A172 (cell line): Measurements from ENCODE around the gene CCT3. TPM values are rescaled to one million over a fixed set of nuclear protein-coding genes. Genes with fewer than 3 reads are reported as not detected.

Experiments
- DNase-seq: peaks from one replicate; pipeline ENCODE4 v3.0.0-alpha.2; 2015; ENCODE audit warnings: low spot score
- total RNA-seq: library from RNA; depleted of rRNA; stranded (reverse); fragments of >200 nt; shearing (Covaris generic); gene quantifications from 2 replicates; pipeline ENCODE4 v1.2.3, GENCODE V29; 2014

CCT3 gene
- total RNA-seq, 1 experiment from 2014 or later, result 1,191 TPM

DNA sequence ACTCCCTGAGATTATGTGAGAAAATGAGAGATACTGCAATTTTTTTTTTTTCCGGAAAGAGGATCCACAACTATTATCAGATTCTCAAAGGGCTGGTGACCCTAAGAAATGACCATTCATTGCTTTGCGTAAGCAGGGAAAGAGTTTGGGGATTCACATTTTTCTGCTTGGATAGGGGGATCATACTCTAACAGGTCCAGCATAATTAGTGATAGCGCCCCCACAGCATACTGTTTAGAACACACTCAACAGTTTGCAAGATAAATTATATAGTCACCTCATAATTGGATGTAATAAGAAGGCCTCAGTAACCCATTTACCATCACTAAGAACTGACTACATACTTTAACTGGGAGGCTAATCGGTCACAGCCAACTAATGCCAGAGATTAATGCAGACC lies 1.9 kb downstream of the CCT3 start:
- no peak for DNase-seq

DNA sequence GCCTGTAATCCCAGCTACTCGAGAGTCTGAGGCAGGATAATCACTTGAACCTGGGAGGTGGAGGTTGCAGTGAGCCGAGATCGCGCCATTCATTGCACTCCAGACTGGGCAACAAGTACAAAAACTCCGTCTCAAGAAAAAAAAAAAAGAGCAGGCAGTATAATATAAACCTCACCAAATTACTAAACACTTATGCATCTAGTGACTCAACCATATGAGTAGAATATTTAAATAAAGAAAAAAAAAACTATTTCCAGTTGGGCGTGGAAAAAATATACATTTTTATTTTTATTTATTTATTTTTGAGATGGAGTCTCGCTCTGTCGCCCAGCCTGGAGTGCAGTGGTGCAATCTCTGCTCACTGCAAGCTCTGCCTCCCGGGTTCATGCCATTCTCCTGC lies 14.9 kb downstream of the CCT3 start:
- peak; percentile 49 for DNase-seq

DNA sequence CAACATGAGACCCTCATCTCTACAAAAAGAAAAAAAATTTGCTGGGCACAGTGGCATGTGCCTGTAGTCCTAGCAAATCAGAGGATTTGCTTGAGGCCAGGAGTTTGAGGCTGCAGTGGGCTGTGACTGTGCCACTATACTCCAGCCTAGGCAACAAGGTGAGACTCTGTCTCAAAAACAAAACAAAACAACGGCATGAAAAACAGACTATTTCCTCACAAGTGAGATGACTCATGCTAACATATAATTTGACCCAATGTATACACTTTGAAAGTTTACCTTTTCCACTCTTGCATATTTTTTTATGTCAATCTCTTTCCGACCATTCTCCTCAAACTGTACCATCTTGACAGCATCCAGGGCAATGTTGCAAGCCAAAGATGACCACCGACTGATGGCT lies 17.5 kb downstream of the CCT3 start:
- no peak for DNase-seq

DNA sequence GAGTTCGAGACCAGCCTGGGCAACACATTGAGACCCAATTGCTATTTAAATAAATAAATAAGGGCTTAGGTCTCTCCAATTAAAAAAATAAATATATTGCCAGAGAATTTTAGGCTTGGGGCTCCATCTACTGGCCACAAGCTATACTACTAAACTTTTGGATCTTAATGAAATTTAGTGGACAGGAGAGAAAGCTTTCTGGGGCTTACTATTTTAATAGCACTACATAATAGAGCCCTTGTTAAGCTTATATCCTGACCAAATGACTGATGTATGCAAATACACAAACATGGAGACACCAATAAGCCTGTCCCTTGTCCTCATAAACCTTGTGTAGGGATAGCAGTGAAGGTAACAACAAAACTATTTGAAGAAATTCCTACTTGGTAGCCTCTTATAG lies 18.4 kb downstream of the CCT3 start:
- DNase-seq, result peak; percentile 57

DNA sequence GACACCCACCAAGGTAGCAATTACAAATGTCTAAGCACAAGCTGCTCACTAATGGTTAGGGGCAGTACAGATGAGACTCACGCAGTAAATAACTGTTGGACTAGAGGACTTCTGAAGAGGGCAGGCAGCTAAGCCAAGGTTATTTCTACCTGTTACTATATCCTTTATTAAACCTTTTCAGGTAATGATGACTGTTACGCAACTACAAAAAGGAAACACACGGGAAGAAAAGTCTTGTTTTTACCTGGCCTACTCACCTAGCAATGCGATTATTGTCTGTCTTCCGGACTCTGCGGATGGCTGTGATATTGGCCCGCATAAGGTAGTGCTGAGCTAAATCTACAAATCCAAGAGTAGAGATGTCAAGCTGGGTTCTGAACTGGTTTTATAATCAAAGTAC lies 21.2 kb downstream of the CCT3 start:
- DNase-seq, result no peak

DNA sequence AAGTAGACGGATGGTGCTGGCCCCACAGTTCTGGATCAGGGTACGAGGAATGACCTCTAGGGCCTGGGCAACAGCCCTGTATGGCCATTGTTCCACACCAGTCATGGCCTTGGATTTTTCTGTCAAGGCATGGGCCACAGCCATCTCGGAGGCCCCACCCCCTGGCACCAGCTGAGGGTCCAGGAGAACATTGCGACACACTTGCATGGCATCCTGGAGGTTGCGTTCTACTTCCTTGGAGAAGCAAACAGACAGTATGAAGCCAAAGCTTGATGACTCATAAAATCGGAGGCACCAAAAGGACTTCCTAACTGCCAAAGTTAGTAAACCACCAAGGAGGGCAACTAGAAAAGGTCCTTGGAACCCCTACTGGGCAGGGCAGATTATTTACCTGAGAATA lies 27.1 kb downstream of the CCT3 start:
- peak; percentile 89 for DNase-seq

DNA sequence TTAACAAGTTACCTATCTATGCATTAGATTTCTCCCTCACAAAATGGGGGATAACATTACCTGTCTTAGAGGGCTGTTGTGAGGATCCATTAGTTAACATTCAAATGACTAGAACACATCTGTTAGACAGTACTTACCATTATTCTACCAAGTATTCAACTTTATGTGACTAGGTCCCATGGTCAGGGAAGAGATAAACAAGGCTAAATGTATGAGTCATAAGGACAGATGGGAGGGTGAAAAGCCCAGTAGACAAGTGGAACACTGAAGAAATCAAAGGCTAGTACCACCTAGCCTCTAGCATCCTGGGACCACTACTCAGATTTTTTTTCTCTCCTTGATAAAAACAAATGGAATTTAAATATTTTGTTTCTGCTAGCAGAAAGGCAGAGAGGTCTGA lies 30.0 kb downstream of the CCT3 start:
- peak; percentile 72 for DNase-seq

DNA sequence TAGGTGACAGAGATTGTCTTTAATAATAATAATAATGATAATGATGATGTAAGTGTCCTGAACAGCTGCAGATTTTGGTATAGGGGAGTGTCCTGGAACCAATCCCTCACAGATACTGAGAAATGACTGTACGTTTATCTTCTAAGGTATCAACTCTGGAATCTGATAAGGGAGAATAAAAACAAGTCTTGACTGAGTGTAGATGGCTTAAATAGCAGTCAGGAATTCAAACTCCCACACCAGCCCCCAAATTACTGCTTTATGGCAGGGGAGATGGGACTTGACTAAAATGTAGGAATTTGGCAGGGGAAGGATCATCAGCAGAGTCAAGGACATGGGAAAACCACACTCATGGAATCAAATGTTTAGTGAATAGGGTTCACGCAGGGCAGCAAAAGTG lies 32.9 kb downstream of the CCT3 start:
- DNase-seq, result no peak

DNA sequence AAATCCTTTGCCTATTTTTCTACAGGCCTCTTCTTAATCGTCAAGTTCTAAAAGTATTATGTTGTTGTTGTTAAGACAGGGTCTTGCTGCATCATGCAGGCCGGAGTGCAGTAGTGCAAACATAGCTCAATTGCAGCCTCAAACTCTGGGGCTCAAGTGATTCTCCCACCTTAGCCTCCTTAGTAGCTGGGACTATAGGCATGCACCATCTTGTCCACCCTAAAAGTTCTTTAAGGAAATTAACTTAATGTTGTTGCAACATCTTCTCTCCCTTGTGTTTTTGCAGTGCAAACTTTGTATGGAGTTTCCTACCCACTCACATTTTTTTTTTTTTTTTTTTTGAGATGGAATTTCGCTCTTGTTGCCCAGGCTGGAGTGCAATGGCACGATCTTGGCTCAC lies 34.9 kb downstream of the CCT3 start:
- DNase-seq, result no peak

DNA sequence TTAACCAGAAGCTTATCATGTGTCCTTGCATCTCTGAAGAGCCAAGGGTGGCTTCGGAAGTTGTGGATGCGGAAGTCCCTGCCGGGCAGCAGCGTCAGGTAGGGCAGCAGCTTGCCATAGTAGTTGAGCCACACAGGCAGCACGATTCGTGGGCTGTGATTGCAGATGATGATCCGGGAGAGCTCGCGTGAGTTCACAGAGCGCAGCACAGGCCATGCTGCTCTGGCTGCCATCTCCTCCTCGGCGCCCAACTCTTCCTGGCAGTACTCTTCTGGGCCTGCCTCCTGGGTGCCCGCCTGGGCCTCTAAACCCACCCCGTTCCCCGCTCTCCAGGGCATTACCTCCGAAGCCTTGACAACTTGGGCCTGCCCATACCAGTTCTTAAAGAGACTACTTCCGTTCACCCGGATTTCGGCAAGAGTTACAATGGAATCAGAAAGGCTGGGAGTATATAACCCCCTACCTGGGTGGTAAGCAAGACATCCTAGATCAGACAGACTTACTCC lies 39.2 kb downstream of the CCT3 start, which contains the start of gene VHLL:
Gene VHLL (minus strand): TSS at position 456 of the 506 bp plus-strand sequence. CDS start 118 bp downstream, at position 338.
- DNase-seq, result no peak

DNA sequence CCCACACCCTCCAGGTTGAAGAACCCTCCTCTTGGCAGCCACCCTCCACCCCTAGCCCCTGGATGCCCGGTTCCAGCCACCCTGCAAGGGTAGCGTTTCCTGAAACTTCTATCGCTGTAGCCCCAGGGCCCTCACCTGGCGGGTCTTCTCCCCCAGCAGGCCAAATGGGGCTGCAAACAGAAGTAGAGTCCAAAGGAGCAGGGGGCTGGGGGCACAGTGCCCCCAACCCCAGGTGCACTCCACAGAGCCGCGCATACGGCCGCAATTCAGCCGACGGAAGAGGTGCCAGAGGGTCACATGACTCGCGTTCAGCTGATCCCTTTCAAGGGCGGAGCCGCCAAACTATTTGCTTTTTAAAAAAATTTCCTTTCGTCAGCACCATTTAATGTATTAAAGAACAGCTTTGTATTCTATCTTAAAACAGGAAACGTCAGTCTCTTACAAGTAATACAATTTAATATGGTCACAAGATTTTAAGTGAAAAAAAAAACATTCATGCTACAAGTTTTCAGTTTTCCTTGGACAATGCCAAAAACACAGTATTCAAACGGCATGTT lies 42.6 kb downstream of the CCT3 start, which contains the start of gene GLMP:
Gene GLMP (minus strand): TSS at position 289 of the 557 bp plus-strand sequence. CDS start 34 bp downstream, at position 255.
- DNase-seq, result peak; percentile 62

DNA sequence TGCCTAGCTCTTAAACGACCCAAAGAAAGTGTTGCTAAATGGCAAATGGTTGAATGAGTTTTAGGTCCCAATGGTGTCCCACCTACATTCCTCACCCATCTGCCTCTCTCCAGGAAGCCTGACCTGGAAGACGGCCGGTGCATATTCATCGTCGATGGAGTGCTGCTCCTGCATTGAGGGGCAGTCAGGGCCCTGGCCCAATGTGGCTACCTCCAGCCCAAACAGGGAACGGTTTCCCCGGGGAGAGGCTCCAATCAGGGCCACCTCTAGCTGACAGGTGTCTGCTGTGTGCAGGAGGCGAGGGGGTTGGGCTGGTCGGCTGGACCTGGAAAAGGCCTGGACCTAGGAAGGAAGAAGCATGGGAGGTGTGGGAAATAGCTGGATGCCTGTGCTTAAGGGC lies 44.2 kb downstream of the CCT3 start:
- DNase-seq, result no peak

DNA sequence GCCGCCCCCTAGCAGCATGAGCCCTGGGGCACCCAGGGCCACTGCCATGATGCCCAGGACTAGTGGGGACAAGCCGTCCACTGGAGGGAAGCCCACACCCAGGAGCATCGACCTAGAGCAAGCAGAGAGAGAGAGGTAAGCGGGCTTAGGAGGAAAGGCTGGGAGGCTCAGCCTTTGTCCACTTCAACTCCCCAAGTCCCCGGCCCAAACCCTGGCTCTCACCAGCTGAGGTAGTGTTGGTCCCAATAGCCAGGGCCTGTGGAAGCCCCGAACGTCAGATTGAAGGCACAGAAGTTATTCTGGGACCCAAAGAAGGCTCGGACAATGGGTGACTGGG lies 45.0 kb downstream of the CCT3 start:
- no peak for DNase-seq

DNA sequence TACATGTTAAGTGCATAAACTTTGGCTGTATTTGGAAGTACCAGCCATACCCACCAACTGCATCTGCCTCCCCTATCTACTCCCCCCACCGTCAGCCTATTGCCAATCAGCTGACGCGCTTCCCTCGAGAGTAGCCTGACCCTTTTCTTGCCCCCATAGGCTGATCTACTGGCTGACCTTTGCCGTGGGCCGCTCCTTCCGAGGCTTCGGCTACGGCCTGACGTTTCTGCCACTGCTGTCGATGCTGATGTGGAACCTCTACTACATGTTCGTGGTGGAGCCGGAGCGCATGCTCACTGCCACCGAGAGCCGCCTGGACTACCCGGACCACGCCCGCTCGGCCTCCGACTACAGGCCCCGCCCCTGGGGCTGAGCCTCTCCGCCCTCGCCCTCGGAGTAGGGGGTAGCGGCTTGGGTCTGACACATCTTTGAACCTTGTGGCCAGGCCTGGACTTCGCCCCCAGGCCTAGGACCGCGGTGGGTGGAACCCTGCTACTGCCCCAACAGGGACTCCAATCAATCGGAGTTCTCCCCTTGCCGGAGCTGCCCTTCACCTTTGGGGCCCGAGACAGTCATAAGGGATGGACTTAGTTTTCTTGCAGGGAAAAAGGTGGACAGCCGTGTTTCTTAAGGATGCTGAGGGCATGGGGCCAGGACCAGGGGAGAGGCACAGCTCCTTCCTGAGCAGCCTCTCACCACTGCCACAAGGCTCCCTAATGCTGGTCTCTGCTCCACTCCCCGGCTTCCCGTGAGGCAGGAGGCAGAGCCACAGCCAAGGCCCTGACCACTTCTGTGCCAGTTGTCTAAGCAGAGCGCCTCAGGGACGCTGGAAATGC lies 46.6 kb downstream of the CCT3 start:
- no peak for DNase-seq

DNA sequence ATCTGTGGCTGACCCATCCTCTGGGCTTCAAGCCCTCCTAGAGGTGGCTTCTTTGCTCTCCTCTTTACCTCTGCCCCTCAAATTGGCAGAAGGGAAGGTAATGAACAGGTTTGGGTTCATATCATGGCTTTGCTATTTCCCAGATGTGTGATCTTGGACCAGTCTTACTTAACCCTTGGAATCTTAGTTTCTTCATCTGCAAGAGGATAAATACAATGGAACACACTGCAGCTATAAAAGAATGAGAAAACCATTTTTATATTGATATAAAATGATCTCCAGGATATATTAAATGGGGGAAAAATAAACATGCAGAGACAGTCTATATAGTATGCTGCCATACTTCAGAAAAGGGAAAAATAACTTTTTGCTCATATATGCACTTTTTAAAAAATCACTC lies 48.2 kb downstream of the CCT3 start:
- DNase-seq, result no peak

DNA sequence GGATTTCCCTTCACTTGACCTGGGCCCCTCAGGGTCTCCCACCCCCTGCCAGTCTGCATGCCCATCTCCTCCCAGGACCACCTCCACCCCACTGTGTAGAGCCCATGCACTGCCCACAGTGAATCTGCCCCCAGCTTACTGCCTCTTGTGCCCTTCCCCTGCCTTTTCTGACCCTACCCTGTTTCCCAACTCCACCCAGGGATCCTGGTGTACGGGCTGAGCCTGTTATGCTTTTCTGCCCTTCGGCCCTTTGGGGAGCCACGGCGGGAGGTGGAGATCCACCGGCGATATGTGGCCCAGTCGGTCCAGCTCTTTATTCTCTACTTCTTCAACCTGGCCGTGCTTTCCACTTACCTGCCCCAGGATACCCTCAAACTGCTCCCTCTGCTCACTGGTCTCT lies 52.0 kb downstream of the CCT3 start:
- no peak for DNase-seq

DNA sequence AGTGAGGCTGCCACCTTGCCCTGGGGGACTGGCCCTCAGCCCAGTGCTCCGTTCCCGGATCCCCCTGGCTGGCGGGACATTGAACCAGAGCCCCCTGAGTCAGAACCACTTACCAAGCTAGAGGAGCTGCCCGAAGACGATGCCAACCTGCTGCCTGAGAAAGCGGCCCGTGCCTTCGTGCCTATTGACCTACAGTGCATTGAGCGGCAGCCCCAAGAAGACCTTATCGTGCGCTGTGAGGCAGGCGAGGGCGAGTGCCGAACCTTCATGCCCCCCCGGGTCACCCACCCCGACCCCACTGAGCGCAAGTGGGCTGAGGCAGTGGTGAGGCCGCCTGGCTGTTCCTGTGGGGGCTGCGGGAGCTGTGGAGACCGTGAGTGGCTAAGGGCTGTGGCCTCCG lies 52.7 kb downstream of the CCT3 start:
- no peak for DNase-seq

DNA sequence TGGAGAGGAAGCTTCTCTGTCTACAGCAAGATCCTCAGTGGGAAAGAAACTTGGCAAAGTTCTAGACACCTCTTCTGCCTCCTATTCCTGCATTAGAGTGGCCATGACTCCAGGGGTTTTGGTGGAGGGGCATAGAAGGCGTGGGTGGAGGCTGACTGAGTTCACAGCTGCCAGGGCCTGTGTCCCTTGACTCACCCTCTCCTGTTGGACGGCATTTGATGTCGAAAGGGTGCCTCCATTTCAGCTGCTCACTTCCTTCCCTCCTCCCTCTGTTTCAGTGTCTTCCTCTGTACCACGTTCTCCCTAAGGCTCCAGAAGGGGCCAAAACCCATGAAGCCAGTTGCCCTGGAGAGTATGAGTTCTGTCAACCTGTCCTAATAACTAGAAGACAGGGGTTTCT lies 53.3 kb downstream of the CCT3 start:
- no peak for DNase-seq

DNA sequence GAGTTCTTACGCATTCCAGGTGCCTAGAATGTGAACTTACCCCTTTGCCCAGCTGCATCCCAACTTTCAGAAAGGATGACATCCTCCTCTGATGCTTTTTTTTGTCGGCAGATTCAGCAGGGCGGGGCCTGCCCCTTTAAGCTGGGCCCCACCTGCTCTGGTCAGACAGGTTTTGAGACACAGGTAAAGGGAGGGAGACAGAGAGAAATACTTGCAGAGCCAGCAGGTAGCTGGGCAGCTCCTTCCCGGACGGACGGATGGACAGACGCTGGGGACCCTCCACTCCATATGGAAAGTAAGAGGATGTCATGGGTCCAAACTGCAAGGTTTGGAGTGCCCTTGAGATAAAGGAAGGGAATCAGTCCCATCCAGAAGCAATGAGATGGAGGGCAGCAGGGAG lies 54.0 kb downstream of the CCT3 start, which contains the start of gene TMEM79:
Gene TMEM79 (plus strand): TSS at position 214 of the 400 bp plus-strand sequence. CDS start 902 bp downstream, outside the sequence.
- DNase-seq, result no peak

DNA sequence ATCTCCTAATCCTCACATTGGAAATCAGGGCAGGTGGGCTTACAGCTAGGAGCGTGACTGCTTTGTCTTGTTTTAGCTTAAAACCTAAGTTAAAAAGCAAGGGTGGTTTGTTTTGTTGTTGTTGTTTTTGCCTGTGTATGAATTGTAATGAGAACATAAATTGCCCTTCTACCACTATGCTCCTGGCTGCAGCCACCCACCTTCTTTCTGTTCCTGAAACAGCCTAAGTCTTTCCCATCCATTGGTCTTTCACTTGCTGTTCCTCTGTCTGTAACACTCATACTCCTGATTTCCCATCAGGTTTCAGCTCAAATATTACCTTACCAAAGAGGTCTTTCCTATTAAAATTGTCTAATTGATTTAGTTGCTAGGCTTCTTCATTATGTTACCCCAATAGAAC lies 54.6 kb downstream of the CCT3 start:
- DNase-seq, result no peak

DNA sequence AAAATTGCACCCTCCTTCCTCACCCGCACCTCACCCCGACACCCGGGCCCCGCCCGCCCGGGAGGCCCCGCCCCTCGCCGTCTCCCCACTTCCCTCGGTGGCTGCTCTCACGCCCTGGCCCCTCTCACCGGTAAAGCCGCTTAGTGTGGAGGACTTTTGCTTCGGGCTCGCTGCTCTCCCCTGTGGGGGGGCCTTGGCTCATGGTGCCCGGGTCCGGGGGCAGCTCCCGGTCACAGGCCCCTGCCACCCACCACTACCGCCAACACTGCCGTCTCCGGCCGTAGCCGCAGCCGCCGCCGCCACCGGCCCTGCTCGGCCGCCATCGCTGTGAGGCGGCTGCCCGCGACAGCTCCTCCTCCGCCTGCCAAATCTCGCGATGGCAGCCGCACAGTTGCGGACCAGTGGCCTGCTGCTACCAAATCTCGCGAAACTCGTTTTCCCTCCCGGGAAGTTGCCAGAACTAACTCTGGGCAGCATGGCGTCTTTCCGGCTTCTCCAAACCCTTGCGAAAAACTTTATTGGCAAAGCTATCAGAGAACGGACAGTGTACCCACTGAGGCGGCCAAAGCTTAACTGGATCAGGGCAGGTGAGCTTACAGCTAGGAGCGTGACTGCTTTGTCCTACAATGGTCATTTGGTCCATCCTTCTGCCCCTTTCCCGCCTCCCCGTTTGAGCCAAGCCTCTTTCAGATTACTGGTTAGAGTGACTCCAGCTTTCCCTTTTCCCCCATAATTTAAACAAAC lies 55.4 kb downstream of the CCT3 start, which contains the start of gene SMG5:
Gene SMG5 (minus strand): TSS at position 347 of the 744 bp plus-strand sequence. CDS start 145 bp downstream, at position 202.
- peak; percentile 100 for DNase-seq
